Endothelial cell (in vitro differentiated cells): ENCODE results near the gene SMPDL3B. TPM values are rescaled to one million over a fixed set of nuclear protein-coding genes. Genes with fewer than 3 reads are reported as not detected.
A peak's percentile ranks its signal among the peaks of the same experiment; 100 is the strongest.

Source experiments
- DNase-seq: peaks from one replicate; pipeline ENCODE4 v3.0.0; 2021; ENCODE audit warnings: low spot score
- H3K27ac Mint-ChIP-seq: one replicate; pipeline ENCODE4 v1.8.0; 2021; ENCODE audit warnings: mixed read lengths, inconsistent platforms; ENCODE audit not compliant: unreplicated experiment
- H3K27me3 Mint-ChIP-seq: one replicate; pipeline ENCODE4 v1.8.0; 2021; ENCODE audit warnings: mild to moderate bottlenecking, moderate library complexity, mixed read lengths, inconsistent platforms; ENCODE audit not compliant: unreplicated experiment
- H3K36me3 Mint-ChIP-seq: one replicate; pipeline ENCODE4 v1.8.0; 2021; ENCODE audit warnings: mild to moderate bottlenecking, low read depth, mixed read lengths, inconsistent platforms; ENCODE audit not compliant: unreplicated experiment
- H3K4me1 Mint-ChIP-seq: one replicate; pipeline ENCODE4 v1.8.0; 2021; ENCODE audit warnings: mild to moderate bottlenecking, mixed read lengths, inconsistent platforms; ENCODE audit not compliant: unreplicated experiment
- H3K4me3 Mint-ChIP-seq: one replicate; pipeline ENCODE4 v1.8.0; 2021; ENCODE audit warnings: mild to moderate bottlenecking, mixed read lengths, inconsistent platforms; ENCODE audit not compliant: unreplicated experiment
- H3K9me3 Mint-ChIP-seq: one replicate; pipeline ENCODE4 v1.8.0; 2021; ENCODE audit warnings: mixed read lengths, inconsistent platforms; ENCODE audit not compliant: unreplicated experiment
- CTCF ChIP-seq: fragments of 200-600 bp; sonication (generic); IDR thresholded peaks from one replicate; pipeline ENCODE4 v1.5.0; 2021; ENCODE audit warnings: antibody characterized with exemption; ENCODE audit not compliant: unreplicated experiment
- total RNA-seq: library from RNA; stranded (reverse); fragmentation: NEBNext Ultra II Directional; extraction: Animal tissue kit (Norgen Biotek cat#: 25700); gene quantifications from one replicate; pipeline ENCODE4 v1.2.1, GENCODE V29; 2021; ENCODE audit not compliant: unreplicated experiment

The SMPDL3B gene
- total RNA-seq, 1 donor from 2014 or later: 3.3 TPM

GRCh38 chr1:27960762-27961645 is 26.2 kb downstream of the SMPDL3B start:
- Mint-ChIP-seq H3K27ac (no peak overlapping the region), H3K36me3 (peaks cover 3% of the 10 kb centered on the region)

GRCh38 chr1:27961646-27962221 is 26.9 kb downstream of the SMPDL3B start:
- H3K27ac Mint-ChIP-seq: no peak overlapping the region
- H3K4me3 Mint-ChIP-seq: peak overlapping the region; percentile 49
- DNase-seq: no peak
- TF ChIP-seq CTCF: no peak
- peaks cover 5% of the 10 kb centered on the region for H3K27me3 Mint-ChIP-seq
- H3K4me1 Mint-ChIP-seq: peaks cover 12% of the 10 kb centered on the region
- H3K36me3 Mint-ChIP-seq: peaks cover 5% of the 10 kb centered on the region
- H3K9me3 Mint-ChIP-seq: no peaks in the 10 kb centered on the region

More at GRCh38 chr1:27960762-27961645, 26.2 kb downstream of the SMPDL3B start:
- Mint-ChIP-seq H3K27me3 (peaks cover 7% of the 10 kb centered on the region), H3K4me3 (peak overlapping the region; percentile 71), H3K9me3 (no peaks in the 10 kb centered on the region), H3K4me1 (peaks cover 12% of the 10 kb centered on the region)
- DNase-seq: no peak
- no peak for TF ChIP-seq CTCF

GRCh38 chr1:27963393-27963792 is 28.6 kb downstream of the SMPDL3B start:
- no peaks in the 10 kb centered on the region for H3K9me3 Mint-ChIP-seq
- H3K27ac Mint-ChIP-seq: no peak overlapping the region
- H3K4me1 Mint-ChIP-seq: peaks cover 12% of the 10 kb centered on the region
- no peak for TF ChIP-seq CTCF
- peaks cover 2% of the 10 kb centered on the region for H3K27me3 Mint-ChIP-seq
- H3K4me3 Mint-ChIP-seq: no peak overlapping the region
- no peak for DNase-seq
- peaks cover 18% of the 10 kb centered on the region for H3K36me3 Mint-ChIP-seq

- H3K9me3 Mint-ChIP-seq: no peaks in the 10 kb centered on the region
- H3K4me1 Mint-ChIP-seq: peaks cover 2% of the 10 kb centered on the region
- TF ChIP-seq CTCF: no peak
- no peak overlapping the region for H3K27ac Mint-ChIP-seq
- H3K4me3 Mint-ChIP-seq: no peak overlapping the region
- no peak for DNase-seq
- H3K36me3 Mint-ChIP-seq: peaks cover 22% of the 10 kb centered on the region
- peaks cover 2% of the 10 kb centered on the region for H3K27me3 Mint-ChIP-seq
Observed at GRCh38 chr1:27966402-27967105, 31.8 kb downstream of the SMPDL3B start.
